KOPT-K1 (cell line): Measurements from ENCODE around the gene ADAMTSL2.

Source experiments
- H3K27ac ChIP-seq: fragments of 200-600 bp; sonication (generic); 2 replicates; pipeline ENCODE4 v1.5.1; 2016; ENCODE audit warnings: antibody characterized with exemption, mild to moderate bottlenecking, low read depth, low read length; ENCODE audit not compliant: poor library complexity, severe bottlenecking
- H3K36me3 ChIP-seq: fragments of 200-600 bp; sonication (generic); 2 replicates; pipeline ENCODE4 v1.5.1; 2017; ENCODE audit warnings: antibody characterized with exemption, mild to moderate bottlenecking, low read length, moderate library complexity; ENCODE audit not compliant: insufficient read depth
- H3K9me3 ChIP-seq: fragments of 200-600 bp; sonication (generic); 2 replicates; pipeline ENCODE4 v1.5.1; 2017; ENCODE audit warnings: antibody characterized with exemption, low read length, mild to moderate bottlenecking; ENCODE audit not compliant: insufficient read depth, poor library complexity, severe bottlenecking

Gene ADAMTSL2

GRCh38 chr9:133495327-133496293 is 38.9 kb upstream of the ADAMTSL2 start:
- Histone ChIP-seq H3K36me3 (no peaks in the 10 kb centered on the region), H3K9me3 (no peaks in the 10 kb centered on the region), H3K27ac (no peak overlapping the region)

GRCh38 chr9:133496861-133497842 is 37.4 kb upstream of the ADAMTSL2 start:
- Histone ChIP-seq H3K27ac (no peak overlapping the region), H3K36me3 (no peaks in the 10 kb centered on the region), H3K9me3 (peaks cover 12% of the 10 kb centered on the region)

- H3K27ac ChIP-seq: no peak overlapping the region
- peaks cover 20% of the 10 kb centered on the region for H3K9me3 ChIP-seq
- no peaks in the 10 kb centered on the region for H3K36me3 ChIP-seq
Observed at GRCh38 chr9:133499132-133499891, 35.2 kb upstream of the ADAMTSL2 start.

GRCh38 chr9:133499892-133500270 is 34.6 kb upstream of the ADAMTSL2 start:
- Histone ChIP-seq H3K36me3 (no peaks in the 10 kb centered on the region), H3K27ac (no peak overlapping the region), H3K9me3 (peaks cover 20% of the 10 kb centered on the region)

- Histone ChIP-seq H3K9me3 (peaks cover 20% of the 10 kb centered on the region), H3K36me3 (no peaks in the 10 kb centered on the region), H3K27ac (no peak overlapping the region)
Observed at GRCh38 chr9:133502112-133502511, 32.4 kb upstream of the ADAMTSL2 start.

- Histone ChIP-seq H3K9me3 (peaks cover 20% of the 10 kb centered on the region), H3K36me3 (no peaks in the 10 kb centered on the region), H3K27ac (no peak overlapping the region)
Observed at GRCh38 chr9:133505186-133505830, 29.2 kb upstream of the ADAMTSL2 start.

GRCh38 chr9:133505901-133506652 is 28.4 kb upstream of the ADAMTSL2 start:
- H3K9me3 ChIP-seq: peaks cover 19% of the 10 kb centered on the region
- no peak overlapping the region for H3K27ac ChIP-seq
- H3K36me3 ChIP-seq: no peaks in the 10 kb centered on the region

GRCh38 chr9:133506653-133507038 is 27.9 kb upstream of the ADAMTSL2 start:
- no peak overlapping the region for H3K27ac ChIP-seq
- peaks cover 13% of the 10 kb centered on the region for H3K9me3 ChIP-seq

GRCh38 chr9:133507246-133507965 is 27.1 kb upstream of the ADAMTSL2 start:
- H3K27ac ChIP-seq: no peak overlapping the region
- peaks cover 6% of the 10 kb centered on the region for H3K9me3 ChIP-seq
- no peaks in the 10 kb centered on the region for H3K36me3 ChIP-seq

More at GRCh38 chr9:133506653-133507038, 27.9 kb upstream of the ADAMTSL2 start:
- no peaks in the 10 kb centered on the region for H3K36me3 ChIP-seq

GRCh38 chr9:133508046-133508445 is 26.5 kb upstream of the ADAMTSL2 start:
- Histone ChIP-seq H3K27ac (no peak overlapping the region), H3K36me3 (no peaks in the 10 kb centered on the region), H3K9me3 (no peaks in the 10 kb centered on the region)

GRCh38 chr9:133509179-133510083 is 25.1 kb upstream of the ADAMTSL2 start:
- Histone ChIP-seq H3K27ac (no peak overlapping the region), H3K9me3 (no peaks in the 10 kb centered on the region), H3K36me3 (no peaks in the 10 kb centered on the region)

- Histone ChIP-seq H3K9me3 (no peaks in the 10 kb centered on the region), H3K36me3 (no peaks in the 10 kb centered on the region), H3K27ac (no peak overlapping the region)
Observed at GRCh38 chr9:133510926-133511505, 23.5 kb upstream of the ADAMTSL2 start.
